B cell (primary cell): Measurements from ENCODE around the gene SENP1. TPM values are rescaled to one million over a fixed set of nuclear protein-coding genes. Genes with fewer than 3 reads are reported as not detected.

Source experiments
- ATAC-seq: fragments of 200-7000 bp; cut with Tn5 transposase; one replicate; pipeline ENCODE4 v1.10.0; 2021; ENCODE audit warnings: low read depth, mild to moderate bottlenecking, moderate number of reproducible peaks, moderate library complexity
- CTCF ChIA-PET: fragments of 350-600 bp; sonication (Branson Sonifier 250); formaldehyde crosslinking; loops from one replicate; lab custom pipeline; 2021; ENCODE audit warnings: antibody characterized with exemption, inconsistent platforms; lab: Charles Lee
- POLR2A ChIA-PET: fragments of 350-600 bp; sonication (Branson Sonifier 250); formaldehyde crosslinking; loops from one replicate; lab custom pipeline; 2021; ENCODE audit warnings: antibody characterized with exemption; lab: Charles Lee
- DNase-seq: peaks from one replicate; pipeline ENCODE4 v3.0.0; 2013
- H2AFZ ChIP-seq: 2 replicates; pipeline ENCODE4 v1.6.1; 2012; ENCODE audit warnings: mild to moderate bottlenecking, low read depth, low read length; ENCODE audit not compliant: insufficient read depth, poor library complexity, severe bottlenecking
- H3K27ac ChIP-seq, 2 donors: 1 replicate in 1 of 2; 2 replicates in 1 of 2; pipeline ENCODE4 v1.5.1; 2012 to 2013; ENCODE audit warnings: low read length in 2 of 2, mild to moderate bottlenecking in 2 of 2, moderate library complexity in 1 of 2
- H3K27me3 ChIP-seq, 4 experiments: fragments of 200-600 bp in 1 of 4; sonication (generic) in 1 of 4; replicated peaks in 1 of 4; 1 replicate in 2 of 4; 2 replicates in 2 of 4; pipeline versions ENCODE4 v1.6.1 to v1.7.0; 2013 to 2016; ENCODE audit warnings: low read length in 3 of 4, mild to moderate bottlenecking in 2 of 4, mixed read lengths in 1 of 4, moderate library complexity in 1 of 4; ENCODE audit not compliant: insufficient read depth in 4 of 4, control insufficient read depth in 3 of 4; ENCODE audit errors: control extremely low read depth in 1 of 4
- H3K36me3 ChIP-seq, 2 experiments: replicated peaks in 1 of 2; 1 replicate in 1 of 2; 2 replicates in 1 of 2; pipeline versions ENCODE4 v1.6.1 to v1.7.1; 2013; ENCODE audit warnings: low read length in 1 of 2; ENCODE audit not compliant: insufficient read depth in 2 of 2, control insufficient read depth in 1 of 2; ENCODE audit errors: control extremely low read depth in 1 of 2, extremely low read depth in 1 of 2
- H3K4me1 ChIP-seq, 2 donors: fragments of 200-600 bp in 1 of 2; sonication (generic) in 1 of 2; 1 replicate in 1 of 2; 2 replicates in 1 of 2; pipeline versions ENCODE4 v1.5.1 to v1.6.1; 2013 to 2017; ENCODE audit warnings: low read length in 2 of 2; ENCODE audit not compliant: control insufficient read depth in 2 of 2, insufficient read depth in 2 of 2
- H3K4me2 ChIP-seq: replicated peaks from 2 replicates; pipeline ENCODE3; 2012; ENCODE audit warnings: mild to moderate bottlenecking, low read depth, low read length; ENCODE audit not compliant: poor library complexity, severe bottlenecking
- H3K4me3 ChIP-seq, 5 experiments: fragments of 200-600 bp in 1 of 5; sonication (generic) in 1 of 5; 1 replicate in 3 of 5; 2 replicates in 2 of 5; pipeline versions ENCODE4 v1.5.1 to v1.7.0; 2011 to 2016; ENCODE audit warnings: low read length in 4 of 5, mild to moderate bottlenecking in 4 of 5, low read depth in 2 of 5, control low read depth in 1 of 5, moderate library complexity in 1 of 5; ENCODE audit not compliant: insufficient read depth in 1 of 5; ENCODE audit errors: control extremely low read depth in 1 of 5, extremely low read depth in 1 of 5
- H3K79me2 ChIP-seq: fragments of 200-600 bp; sonication (generic); one replicate; pipeline ENCODE4 v1.6.0; 2016; ENCODE audit warnings: low read length; ENCODE audit not compliant: control insufficient read depth, insufficient read depth
- H3K9ac ChIP-seq: fragments of 200-600 bp; sonication (generic); 2 replicates; pipeline ENCODE4 v1.6.1; 2017; ENCODE audit warnings: mild to moderate bottlenecking, low read length, moderate library complexity
- H3K9me3 ChIP-seq, 3 donors: one replicate each; pipeline versions ENCODE4 v1.6.1 to v1.7.1; 2013; ENCODE audit warnings: low read length in 2 of 3; ENCODE audit not compliant: control insufficient read depth in 2 of 3, insufficient read depth in 1 of 3; ENCODE audit errors: control extremely low read depth in 1 of 3
- H4K20me1 ChIP-seq: 2 replicates; pipeline ENCODE4 v1.6.0; 2012; ENCODE audit warnings: mild to moderate bottlenecking, low read length; ENCODE audit not compliant: insufficient read depth, control insufficient read depth, poor library complexity, severe bottlenecking
- H3K27ac Mint-ChIP-seq: one replicate; pipeline ENCODE4 v1.8.0; 2021; ENCODE audit warnings: mixed read lengths
- H3K27me3 Mint-ChIP-seq: one replicate; pipeline ENCODE4 v1.8.0; 2021; ENCODE audit warnings: mixed read lengths
- H3K4me1 Mint-ChIP-seq: one replicate; pipeline ENCODE4 v1.8.0; 2021; ENCODE audit warnings: mixed read lengths
- H3K4me3 Mint-ChIP-seq: one replicate; pipeline ENCODE4 v1.8.0; 2021; ENCODE audit warnings: mixed read lengths
- H3K9me3 Mint-ChIP-seq: one replicate; pipeline ENCODE4 v1.8.0; 2022; ENCODE audit warnings: mixed read lengths; ENCODE audit not compliant: insufficient read depth
- EZH2 ChIP-seq: IDR thresholded peaks from 2 replicates; pipeline ENCODE4 v1.6.1; 2012; ENCODE audit warnings: borderline replicate concordance, low read depth, mild to moderate bottlenecking, moderate library complexity, low read length; ENCODE audit not compliant: insufficient read depth, poor library complexity, severe bottlenecking
- WGBS: methylation state at CpG from one replicate; pipeline ENCODE4 v1.1.5; 2013; ENCODE audit warnings: missing lambda C conversion rate; ENCODE audit not compliant: insufficient coverage; 5-methylcytosine and 5-hydroxymethylcytosine counted together
- intact Hi-C: fragments of 100-400 bp; cut with micrococcal nuclease; formaldehyde crosslinking; loops from one replicate; pipeline ENCODE4 v1.10.0; 2022
- polyA plus RNA-seq: library from polyadenylated mRNA; depleted of rRNA; stranded (reverse); fragments of >200 nt; gene quantifications from 2 replicates; pipeline ENCODE4 v1.2.3, GENCODE V29; 2012
- total RNA-seq, 2 donors: library from RNA; stranded (reverse); fragments of 120-200 nt in 1 of 2; gene quantifications; 1 replicate in 1 of 2; 2 replicates in 1 of 2; pipeline versions ENCODE4 v1.2.3 to v1.2.4, GENCODE V29; 2013 to 2022
- TF ChIP-seq, protein P1 (sequence below): fragments of 200-600 bp; IDR thresholded peaks from one replicate; pipeline ENCODE4 v1.8.0; 2022; ENCODE audit warnings: antibody characterized with exemption, mild to moderate bottlenecking

SENP1 gene
- total and polyA plus RNA-seq, 2 donors (not counting 1 experiment from before 2014, with no cell fraction given), result 7.3 to 44.8 TPM

DNA sequence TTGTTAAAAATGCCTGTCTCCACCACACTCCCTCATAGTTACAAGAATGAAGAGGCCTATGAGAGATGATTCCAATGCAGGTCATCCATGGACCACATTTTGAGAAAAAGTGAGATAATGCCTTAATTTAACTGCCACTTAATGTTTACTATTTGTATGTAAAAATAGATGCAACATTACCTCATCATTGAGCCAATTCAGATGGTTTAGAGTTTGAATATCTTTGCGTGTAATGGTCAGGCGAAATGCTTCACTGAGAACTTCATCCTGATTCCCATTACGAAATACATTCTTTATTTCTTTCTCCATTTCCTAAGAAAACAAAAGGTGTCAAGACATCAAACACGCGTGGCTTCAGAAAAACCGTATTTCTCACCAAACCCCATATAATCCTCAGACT is 42.3 kb downstream of the SENP1 start:
- Histone ChIP-seq H3K4me1 (no peaks in the 10 kb centered on the region), H3K9ac (no peak overlapping the region), H3K27me3 (no peaks in the 10 kb centered on the region), H3K4me2 (no peak overlapping the region), H3K79me2 (no peaks in the 10 kb centered on the region), H4K20me1 (no peaks in the 10 kb centered on the region), H3K4me3 (no peak overlapping the region), H2AFZ (no peak overlapping the region), H3K27ac (no peak overlapping the region), H3K36me3 (peaks cover 10 to 88% of the 10 kb centered on the region in 2 experiments), H3K9me3 (peaks cover 0 to 10% (median 1%) of the 10 kb centered on the region in 3 donors)
- H3K27ac Mint-ChIP-seq, result no peak overlapping the region
- TF ChIP-seq EZH2, result no peak
- TF ChIP-seq, protein P1, sequence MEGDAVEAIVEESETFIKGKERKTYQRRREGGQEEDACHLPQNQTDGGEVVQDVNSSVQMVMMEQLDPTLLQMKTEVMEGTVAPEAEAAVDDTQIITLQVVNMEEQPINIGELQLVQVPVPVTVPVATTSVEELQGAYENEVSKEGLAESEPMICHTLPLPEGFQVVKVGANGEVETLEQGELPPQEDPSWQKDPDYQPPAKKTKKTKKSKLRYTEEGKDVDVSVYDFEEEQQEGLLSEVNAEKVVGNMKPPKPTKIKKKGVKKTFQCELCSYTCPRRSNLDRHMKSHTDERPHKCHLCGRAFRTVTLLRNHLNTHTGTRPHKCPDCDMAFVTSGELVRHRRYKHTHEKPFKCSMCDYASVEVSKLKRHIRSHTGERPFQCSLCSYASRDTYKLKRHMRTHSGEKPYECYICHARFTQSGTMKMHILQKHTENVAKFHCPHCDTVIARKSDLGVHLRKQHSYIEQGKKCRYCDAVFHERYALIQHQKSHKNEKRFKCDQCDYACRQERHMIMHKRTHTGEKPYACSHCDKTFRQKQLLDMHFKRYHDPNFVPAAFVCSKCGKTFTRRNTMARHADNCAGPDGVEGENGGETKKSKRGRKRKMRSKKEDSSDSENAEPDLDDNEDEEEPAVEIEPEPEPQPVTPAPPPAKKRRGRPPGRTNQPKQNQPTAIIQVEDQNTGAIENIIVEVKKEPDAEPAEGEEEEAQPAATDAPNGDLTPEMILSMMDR, result no peak
- intact Hi-C loops, result no loop called here
- no peaks in the 10 kb centered on the region for H3K4me1 Mint-ChIP-seq
- no peak for ATAC-seq
- ChIA-PET POLR2A (no interaction called here), CTCF (no interaction called here)
- WGBS, result 100% methylated on average over 3 of the region's 6 CpGs
- H3K27me3 Mint-ChIP-seq, result no peaks in the 10 kb centered on the region
- H3K4me3 Mint-ChIP-seq, result no peak overlapping the region
- no peaks in the 10 kb centered on the region for H3K9me3 Mint-ChIP-seq
- no peak for DNase-seq

DNA sequence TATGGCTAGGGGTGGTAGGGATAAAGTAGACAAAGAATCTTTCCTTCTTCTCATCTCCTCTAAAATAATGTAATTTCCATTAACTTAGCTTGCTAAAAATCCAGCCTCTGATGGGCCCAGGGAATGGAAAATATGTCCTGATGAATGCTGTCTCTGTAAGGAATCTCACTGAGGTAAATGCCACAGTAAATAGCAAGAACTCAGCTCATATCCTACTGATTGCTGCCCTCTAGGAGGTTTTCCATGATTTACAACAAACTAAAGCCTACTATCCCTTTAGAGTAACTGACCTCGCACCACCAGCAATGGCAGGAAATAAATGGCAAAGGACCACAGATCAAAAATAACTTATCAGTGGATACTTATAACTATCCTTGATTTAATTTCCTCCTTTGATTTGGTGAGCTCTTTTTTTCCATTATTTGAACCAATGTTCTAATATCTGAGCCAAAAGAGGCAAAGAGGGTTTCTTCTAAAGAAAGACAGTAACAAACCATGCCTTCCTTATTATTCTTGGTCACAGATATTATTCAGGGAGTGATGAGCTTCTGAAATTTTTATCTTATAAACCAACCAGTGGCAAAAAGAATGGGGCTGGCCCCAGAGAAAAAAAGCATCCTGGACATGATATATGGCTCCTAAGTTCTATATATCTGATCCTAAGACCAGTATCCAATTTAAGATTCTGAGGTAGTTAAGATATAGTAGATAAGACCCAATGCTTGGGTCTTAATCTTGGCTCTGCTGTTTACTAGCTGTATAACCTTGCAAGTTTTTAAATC is 43.8 kb downstream of the SENP1 start:
- H3K4me3 Mint-ChIP-seq, result no peak overlapping the region
- DNase-seq (no peak), ATAC-seq (no peak)
- H3K9me3 Mint-ChIP-seq, result no peaks in the 10 kb centered on the region
- Histone ChIP-seq H3K4me1 (no peaks in the 10 kb centered on the region), H3K4me2 (no peak overlapping the region), H3K36me3 (peaks cover 10 to 82% of the 10 kb centered on the region in 2 experiments), H3K4me3 (no peak overlapping the region), H4K20me1 (no peaks in the 10 kb centered on the region), H2AFZ (no peak overlapping the region), H3K9ac (no peak overlapping the region), H3K79me2 (no peaks in the 10 kb centered on the region), H3K27ac (no peak overlapping the region), H3K27me3 (no peaks in the 10 kb centered on the region), H3K9me3 (peaks cover 0 to 11% (median 1%) of the 10 kb centered on the region in 3 donors)
- CTCF ChIA-PET, result interaction anchor here (1.0 kb wide), 1 partner anchor 121 kb away, joined by 3 read pairs; the partner anchor contains the start of gene CCDC184
- WGBS, result no CpG with 5 or more reads among the region's 1 CpG
- POLR2A ChIA-PET, result no interaction called here
- H3K4me1 Mint-ChIP-seq, result no peaks in the 10 kb centered on the region
- intact Hi-C loops, result no loop called here
- TF ChIP-seq EZH2, result no peak
- TF ChIP-seq, protein P1, result no peak
- no peak overlapping the region for H3K27ac Mint-ChIP-seq
- no peaks in the 10 kb centered on the region for H3K27me3 Mint-ChIP-seq
